ENCODE measurements around the gene PLPPR1. TPM values are rescaled to one million over a fixed set of nuclear protein-coding genes. Genes with fewer than 3 reads are reported as not detected.

The PLPPR1 gene
- total and polyA plus RNA-seq, 2 of the 13 experiments (the other 11 are each of a cell fraction or from before 2014, with no cell fraction given): 16.0 to 84.7 TPM

DNA sequence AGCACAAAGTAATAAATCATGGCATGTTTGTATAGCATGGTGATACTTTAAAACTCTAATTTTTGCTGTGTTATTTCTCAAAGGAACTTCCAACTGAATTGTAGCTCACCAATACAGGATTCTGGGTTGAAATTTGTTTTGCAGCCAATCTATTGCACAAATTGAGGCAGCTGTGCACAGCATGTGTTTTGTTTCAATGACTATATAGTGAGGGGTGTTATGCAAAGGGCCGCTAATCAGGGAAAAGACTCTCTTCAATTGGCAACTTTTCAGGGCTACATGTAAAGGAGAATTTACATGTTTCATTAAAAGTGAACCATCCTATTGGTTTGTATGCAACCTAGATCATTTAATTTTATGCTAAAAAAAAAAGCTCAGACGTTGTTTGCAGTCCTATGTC is 44.6 kb downstream of the PLPPR1 start:
- Histone ChIP-seq H3K4me2 (ENCODE audit: low read depth, low read length) (no peak overlapping the region), H3K4me1 (ENCODE audit: insufficient read depth, low read length) (no peaks in the 10 kb centered on the region), H3K36me3 (replicated peaks in 1 of 2; ENCODE audit: control insufficient read depth in 1 of 2, insufficient read depth in 2 of 2, low read length in 2 of 2) (no peaks in the 10 kb centered on the region), H3K27ac (ENCODE audit: extremely low read length, insufficient read depth, low read length) (no peak overlapping the region), H3K9ac (ENCODE audit: insufficient read depth, low read depth, low read length) (no peak overlapping the region), H3K79me2 (ENCODE audit: insufficient read depth, low read length) (no peaks in the 10 kb centered on the region), H3K4me3 (replicated peaks in 1 of 3; ENCODE audit: insufficient read depth in 1 of 3, low read depth in 2 of 3, low read length in 3 of 3) (no peak overlapping the region), H3K9me3 (ENCODE audit: low read length) (no peaks in the 10 kb centered on the region), H3K27me3 (ENCODE audit: control insufficient read depth in 1 of 2, insufficient read depth in 2 of 2, low read length in 2 of 2) (no peaks in the 10 kb centered on the region), H4K20me1 (ENCODE audit: insufficient read depth, low read length) (no peaks in the 10 kb centered on the region), H2AFZ (ENCODE audit: low read length) (no peak overlapping the region)
- no TSS peak for BruUV-seq (replicated peaks)
- FAIRE-seq (no peak), DNase-seq (ENCODE audit: low spot score) (no peak), ATAC-seq (no peak)
- ChIA-PET POLR2A (no interaction called here), CTCF (ENCODE audit: low intra/inter-chr PET ratio, low total read pairs) (no interaction called here)
- 61% methylated on average over 2 of the region's 2 CpGs for WGBS (ENCODE audit: low lambda C conversion rate)
- intact Hi-C loops (cut with micrococcal nuclease; ENCODE audit: unreplicated experiment) (no loop called here), in situ Hi-C loops (cut with HindIII; ENCODE audit: extremely low pct_ligation_motif_present, low pct_unique_long_range_greater_than_20kb) (no loop called here)
- TF ChIP-seq ZNF160 (CRISPR knock-in tag; IDR thresholded peaks at IDR 0.05): no peak
- TF ChIP-seq, protein P1, sequence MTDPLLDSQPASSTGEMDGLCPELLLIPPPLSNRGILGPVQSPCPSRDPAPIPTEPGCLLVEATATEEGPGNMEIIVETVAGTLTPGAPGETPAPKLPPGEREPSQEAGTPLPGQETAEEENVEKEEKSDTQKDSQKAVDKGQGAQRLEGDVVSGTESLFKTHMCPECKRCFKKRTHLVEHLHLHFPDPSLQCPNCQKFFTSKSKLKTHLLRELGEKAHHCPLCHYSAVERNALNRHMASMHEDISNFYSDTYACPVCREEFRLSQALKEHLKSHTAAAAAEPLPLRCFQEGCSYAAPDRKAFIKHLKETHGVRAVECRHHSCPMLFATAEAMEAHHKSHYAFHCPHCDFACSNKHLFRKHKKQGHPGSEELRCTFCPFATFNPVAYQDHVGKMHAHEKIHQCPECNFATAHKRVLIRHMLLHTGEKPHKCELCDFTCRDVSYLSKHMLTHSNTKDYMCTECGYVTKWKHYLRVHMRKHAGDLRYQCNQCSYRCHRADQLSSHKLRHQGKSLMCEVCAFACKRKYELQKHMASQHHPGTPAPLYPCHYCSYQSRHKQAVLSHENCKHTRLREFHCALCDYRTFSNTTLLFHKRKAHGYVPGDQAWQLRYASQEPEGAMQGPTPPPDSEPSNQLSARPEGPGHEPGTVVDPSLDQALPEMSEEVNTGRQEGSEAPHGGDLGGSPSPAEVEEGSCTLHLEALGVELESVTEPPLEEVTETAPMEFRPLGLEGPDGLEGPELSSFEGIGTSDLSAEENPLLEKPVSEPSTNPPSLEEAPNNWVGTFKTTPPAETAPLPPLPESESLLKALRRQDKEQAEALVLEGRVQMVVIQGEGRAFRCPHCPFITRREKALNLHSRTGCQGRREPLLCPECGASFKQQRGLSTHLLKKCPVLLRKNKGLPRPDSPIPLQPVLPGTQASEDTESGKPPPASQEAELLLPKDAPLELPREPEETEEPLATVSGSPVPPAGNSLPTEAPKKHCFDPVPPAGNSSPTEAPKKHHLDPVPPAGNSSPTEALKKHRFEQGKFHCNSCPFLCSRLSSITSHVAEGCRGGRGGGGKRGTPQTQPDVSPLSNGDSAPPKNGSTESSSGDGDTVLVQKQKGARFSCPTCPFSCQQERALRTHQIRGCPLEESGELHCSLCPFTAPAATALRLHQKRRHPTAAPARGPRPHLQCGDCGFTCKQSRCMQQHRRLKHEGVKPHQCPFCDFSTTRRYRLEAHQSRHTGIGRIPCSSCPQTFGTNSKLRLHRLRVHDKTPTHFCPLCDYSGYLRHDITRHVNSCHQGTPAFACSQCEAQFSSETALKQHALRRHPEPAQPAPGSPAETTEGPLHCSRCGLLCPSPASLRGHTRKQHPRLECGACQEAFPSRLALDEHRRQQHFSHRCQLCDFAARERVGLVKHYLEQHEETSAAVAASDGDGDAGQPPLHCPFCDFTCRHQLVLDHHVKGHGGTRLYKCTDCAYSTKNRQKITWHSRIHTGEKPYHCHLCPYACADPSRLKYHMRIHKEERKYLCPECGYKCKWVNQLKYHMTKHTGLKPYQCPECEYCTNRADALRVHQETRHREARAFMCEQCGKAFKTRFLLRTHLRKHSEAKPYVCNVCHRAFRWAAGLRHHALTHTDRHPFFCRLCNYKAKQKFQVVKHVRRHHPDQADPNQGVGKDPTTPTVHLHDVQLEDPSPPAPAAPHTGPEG (CRISPR knock-in tag; IDR thresholded peaks at IDR 0.05): no peak
- no peak for TF ChIP-seq RAD51 (IDR thresholded peaks at IDR 0.05; ENCODE audit: borderline replicate concordance)
- no peak for TF ChIP-seq ZNF781 (CRISPR knock-in tag; IDR thresholded peaks at IDR 0.05; ENCODE audit: borderline replicate concordance, not compliant biosample characterization)
- TF ChIP-seq ZNF143 (CRISPR knock-in tag; IDR thresholded peaks at IDR 0.05): no peak
- no peak for TF ChIP-seq ZNF616 (CRISPR knock-in tag; IDR thresholded peaks at IDR 0.05; ENCODE audit: low read depth)
- TF ChIP-seq, protein P2, sequence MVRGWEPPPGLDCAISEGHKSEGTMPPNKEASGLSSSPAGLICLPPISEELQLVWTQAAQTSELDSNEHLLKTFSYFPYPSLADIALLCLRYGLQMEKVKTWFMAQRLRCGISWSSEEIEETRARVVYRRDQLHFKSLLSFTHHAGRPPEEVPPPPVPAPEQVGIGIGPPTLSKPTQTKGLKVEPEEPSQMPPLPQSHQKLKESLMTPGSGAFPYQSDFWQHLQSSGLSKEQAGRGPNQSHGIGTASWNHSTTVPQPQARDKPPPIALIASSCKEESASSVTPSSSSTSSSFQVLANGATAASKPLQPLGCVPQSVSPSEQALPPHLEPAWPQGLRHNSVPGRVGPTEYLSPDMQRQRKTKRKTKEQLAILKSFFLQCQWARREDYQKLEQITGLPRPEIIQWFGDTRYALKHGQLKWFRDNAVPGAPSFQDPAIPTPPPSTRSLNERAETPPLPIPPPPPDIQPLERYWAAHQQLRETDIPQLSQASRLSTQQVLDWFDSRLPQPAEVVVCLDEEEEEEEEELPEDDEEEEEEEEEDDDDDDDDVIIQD (CRISPR knock-in tag; IDR thresholded peaks at IDR 0.05; ENCODE audit: low read depth): no peak
- no peak for TF ChIP-seq ZNF414 (CRISPR knock-in tag; IDR thresholded peaks at IDR 0.05)
- TF ChIP-seq JUNB (CRISPR knock-in tag; IDR thresholded peaks at IDR 0.05; ENCODE audit: borderline replicate concordance): no peak
- TF ChIP-seq FOXK2 (IDR thresholded peaks at IDR 0.05): no peak
- TF ChIP-seq HCFC1 (IDR thresholded peaks at IDR 0.05; ENCODE audit: low read depth, low read length): no peak
- TF ChIP-seq GTF3A (CRISPR knock-in tag; conservative IDR thresholded peaks at IDR 0.05): no peak
- TF ChIP-seq, protein P3, sequence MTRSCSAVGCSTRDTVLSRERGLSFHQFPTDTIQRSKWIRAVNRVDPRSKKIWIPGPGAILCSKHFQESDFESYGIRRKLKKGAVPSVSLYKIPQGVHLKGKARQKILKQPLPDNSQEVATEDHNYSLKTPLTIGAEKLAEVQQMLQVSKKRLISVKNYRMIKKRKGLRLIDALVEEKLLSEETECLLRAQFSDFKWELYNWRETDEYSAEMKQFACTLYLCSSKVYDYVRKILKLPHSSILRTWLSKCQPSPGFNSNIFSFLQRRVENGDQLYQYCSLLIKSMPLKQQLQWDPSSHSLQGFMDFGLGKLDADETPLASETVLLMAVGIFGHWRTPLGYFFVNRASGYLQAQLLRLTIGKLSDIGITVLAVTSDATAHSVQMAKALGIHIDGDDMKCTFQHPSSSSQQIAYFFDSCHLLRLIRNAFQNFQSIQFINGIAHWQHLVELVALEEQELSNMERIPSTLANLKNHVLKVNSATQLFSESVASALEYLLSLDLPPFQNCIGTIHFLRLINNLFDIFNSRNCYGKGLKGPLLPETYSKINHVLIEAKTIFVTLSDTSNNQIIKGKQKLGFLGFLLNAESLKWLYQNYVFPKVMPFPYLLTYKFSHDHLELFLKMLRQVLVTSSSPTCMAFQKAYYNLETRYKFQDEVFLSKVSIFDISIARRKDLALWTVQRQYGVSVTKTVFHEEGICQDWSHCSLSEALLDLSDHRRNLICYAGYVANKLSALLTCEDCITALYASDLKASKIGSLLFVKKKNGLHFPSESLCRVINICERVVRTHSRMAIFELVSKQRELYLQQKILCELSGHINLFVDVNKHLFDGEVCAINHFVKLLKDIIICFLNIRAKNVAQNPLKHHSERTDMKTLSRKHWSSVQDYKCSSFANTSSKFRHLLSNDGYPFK (CRISPR knock-in tag; IDR thresholded peaks at IDR 0.05; ENCODE audit: borderline replicate concordance): no peak
- TF ChIP-seq PHF20 (CRISPR knock-in tag; IDR thresholded peaks at IDR 0.05): no peak
